WTC11 (cell line): ENCODE data around the gene ZNF518A. TPM values are rescaled to one million over a fixed set of nuclear protein-coding genes. Genes with fewer than 3 reads are reported as not detected.

ENCODE experiments used
- ATAC-seq: fragments of 200-7000 bp; cut with Tn5 transposase; 2 replicates; pipeline ENCODE4 v1.10.0; 2021; ENCODE audit warnings: mild to moderate bottlenecking, moderate library complexity
- CTCF ChIA-PET: fragments of 300-600 bp; sonication (Branson Sonifier 250); formaldehyde crosslinking; loops from one replicate; lab custom pipeline; 2021; ENCODE audit warnings: antibody characterized with exemption; lab: Charles Lee
- POLR2A ChIA-PET: fragments of 350-600 bp; sonication (Branson Sonifier 250); formaldehyde crosslinking; loops from one replicate; lab custom pipeline; 2021; ENCODE audit warnings: antibody characterized with exemption; lab: Charles Lee
- DNase-seq: peaks from one replicate; pipeline ENCODE4 v3.0.0; 2021; ENCODE audit warnings: low spot score
- H3K27ac Mint-ChIP-seq: 2 replicates; pipeline ENCODE4 v1.8.0; 2021; ENCODE audit warnings: mixed read lengths
- H3K27me3 Mint-ChIP-seq: 2 replicates; pipeline ENCODE4 v1.8.0; 2021; ENCODE audit warnings: low read depth, mild to moderate bottlenecking, moderate library complexity, mixed read lengths
- H3K36me3 Mint-ChIP-seq: 2 replicates; pipeline ENCODE4 v1.8.0; 2021; ENCODE audit warnings: mixed read lengths
- H3K4me1 Mint-ChIP-seq: 2 replicates; pipeline ENCODE4 v1.8.0; 2022; ENCODE audit warnings: mixed read lengths
- H3K4me3 Mint-ChIP-seq: 2 replicates; pipeline ENCODE4 v1.8.0; 2021; ENCODE audit warnings: mild to moderate bottlenecking, moderate library complexity, mixed read lengths
- H3K9me3 Mint-ChIP-seq: 2 replicates; pipeline ENCODE4 v1.8.0; 2021; ENCODE audit warnings: mixed read lengths
- CBFB ChIP-seq: sonication (generic); formaldehyde crosslinking; IDR thresholded peaks from 2 replicates; pipeline ENCODE4 v1.8.1; 2022; ENCODE audit warnings: mild to moderate bottlenecking, low read depth, missing genetic modification reagents
- CREB1 ChIP-seq: sonication (generic); formaldehyde crosslinking; IDR thresholded peaks from 2 replicates; pipeline ENCODE4 v1.8.0; 2023; ENCODE audit warnings: mild to moderate bottlenecking, missing genetic modification reagents
- CREM ChIP-seq: sonication (generic); formaldehyde crosslinking; IDR thresholded peaks from 2 replicates; pipeline ENCODE4 v1.8.1; 2022; ENCODE audit warnings: mild to moderate bottlenecking, missing genetic modification reagents, moderate library complexity
- ELF4 ChIP-seq: sonication (generic); formaldehyde crosslinking; IDR thresholded peaks from 2 replicates; pipeline ENCODE4 v1.8.1; 2022; ENCODE audit warnings: low read depth, mild to moderate bottlenecking, moderate library complexity, missing genetic modification reagents
- EMX1 ChIP-seq: fragments of 250-450 bp; sonication (Bioruptor Pico); IDR thresholded peaks from 2 replicates; pipeline ENCODE4 v1.8.0; 2021; ENCODE audit warnings: mild to moderate bottlenecking
- GABPB1 ChIP-seq: sonication (generic); formaldehyde crosslinking; IDR thresholded peaks from 2 replicates; pipeline ENCODE4 v1.8.1; 2023; ENCODE audit warnings: mild to moderate bottlenecking, missing genetic modification reagents
- GRHL2 ChIP-seq: fragments of 250-450 bp; sonication (Bioruptor Pico); IDR thresholded peaks from 2 replicates; pipeline ENCODE4 v1.8.0; 2022; ENCODE audit warnings: mild to moderate bottlenecking, moderate library complexity; ENCODE audit not compliant: insufficient replicate concordance, severe bottlenecking
- JAZF1 ChIP-seq: fragments of 250-450 bp; sonication (Bioruptor Pico); IDR thresholded peaks from 2 replicates; pipeline ENCODE4 v1.9.0; 2021; ENCODE audit warnings: moderate library complexity, mild to moderate bottlenecking, inconsistent platforms
- JUN ChIP-seq: sonication (generic); formaldehyde crosslinking; IDR thresholded peaks from 2 replicates; pipeline ENCODE4 v1.8.0; 2023; ENCODE audit warnings: mild to moderate bottlenecking, missing genetic modification reagents
- KAT7 ChIP-seq: sonication (generic); formaldehyde crosslinking; IDR thresholded peaks from 2 replicates; pipeline ENCODE4 v1.8.1; 2023; ENCODE audit warnings: missing genetic modification reagents, mild to moderate bottlenecking, borderline replicate concordance
- MXD4 ChIP-seq: fragments of 250-450 bp; sonication (Bioruptor Pico); IDR thresholded peaks from 2 replicates; pipeline ENCODE4 v1.8.0; 2021; ENCODE audit warnings: mild to moderate bottlenecking, moderate library complexity, borderline replicate concordance
- NR1H2 ChIP-seq: sonication (generic); formaldehyde crosslinking; IDR thresholded peaks from 2 replicates; pipeline ENCODE4 v1.9.0; 2021; ENCODE audit warnings: mild to moderate bottlenecking, moderate library complexity, missing genetic modification reagents
- OVOL2 ChIP-seq: fragments of 250-450 bp; sonication (Bioruptor Pico); IDR thresholded peaks from 2 replicates; pipeline ENCODE4 v1.9.0; 2021; ENCODE audit warnings: mild to moderate bottlenecking, borderline replicate concordance
- PRRX2 ChIP-seq: fragments of 250-450 bp; sonication (Bioruptor Pico); IDR thresholded peaks from 2 replicates; pipeline ENCODE4 v1.8.0; 2021; ENCODE audit warnings: mild to moderate bottlenecking
- SOX15 ChIP-seq: fragments of 250-450 bp; sonication (Bioruptor Pico); IDR thresholded peaks from 2 replicates; pipeline ENCODE4 v1.9.0; 2021; ENCODE audit warnings: mild to moderate bottlenecking
- SP1 ChIP-seq: sonication (generic); formaldehyde crosslinking; conservative IDR thresholded peaks from 2 replicates; pipeline ENCODE4 v1.8.1; 2022; ENCODE audit warnings: missing genetic modification reagents
- TCF7 ChIP-seq: sonication (generic); formaldehyde crosslinking; IDR thresholded peaks from 2 replicates; pipeline ENCODE4 v1.8.0; 2022; ENCODE audit warnings: mild to moderate bottlenecking, low read depth, missing genetic modification reagents, moderate library complexity
- TEAD4 ChIP-seq: sonication (generic); formaldehyde crosslinking; IDR thresholded peaks from 2 replicates; pipeline ENCODE4 v1.8.0; 2022; ENCODE audit warnings: mild to moderate bottlenecking, missing genetic modification reagents
- ZNF232 ChIP-seq: sonication (generic); formaldehyde crosslinking; IDR thresholded peaks from 2 replicates; pipeline ENCODE4 v1.8.0; 2022; ENCODE audit warnings: mild to moderate bottlenecking, missing genetic modification reagents
- ZNF317 ChIP-seq: sonication (generic); formaldehyde crosslinking; IDR thresholded peaks from 2 replicates; pipeline ENCODE4 v1.8.1; 2023; ENCODE audit warnings: low read depth, mild to moderate bottlenecking, moderate library complexity, missing genetic modification reagents, borderline replicate concordance
- total RNA-seq: library from RNA; stranded (reverse); gene quantifications from 3 replicates; pipeline ENCODE4 v1.2.3, GENCODE V29; 2021
- TF ChIP-seq, protein P1 (sequence below): sonication (generic); formaldehyde crosslinking; IDR thresholded peaks from 2 replicates; pipeline ENCODE4 v1.8.1; 2022; ENCODE audit warnings: mild to moderate bottlenecking, moderate library complexity, missing genetic modification reagents
- TF ChIP-seq, protein P2 (sequence below): sonication (generic); formaldehyde crosslinking; IDR thresholded peaks from 2 replicates; pipeline ENCODE4 v1.8.0; 2022; ENCODE audit warnings: missing genetic modification reagents
- TF ChIP-seq, protein P3 (sequence below): sonication (generic); formaldehyde crosslinking; IDR thresholded peaks from 2 replicates; pipeline ENCODE4 v1.8.0; 2022; ENCODE audit warnings: mild to moderate bottlenecking, missing genetic modification reagents
- TF ChIP-seq, protein P4 (sequence below): sonication (generic); formaldehyde crosslinking; IDR thresholded peaks from 2 replicates; pipeline ENCODE4 v1.8.0; 2023; ENCODE audit warnings: missing genetic modification reagents
- TF ChIP-seq, protein P5 (sequence below): fragments of 250-450 bp; sonication (Bioruptor Pico); conservative IDR thresholded peaks from 2 replicates; pipeline ENCODE4 v1.9.0; 2021; ENCODE audit warnings: mild to moderate bottlenecking

ZNF518A gene
- total RNA-seq, 1 experiment from 2014 or later, result 29.9 TPM

DNA sequence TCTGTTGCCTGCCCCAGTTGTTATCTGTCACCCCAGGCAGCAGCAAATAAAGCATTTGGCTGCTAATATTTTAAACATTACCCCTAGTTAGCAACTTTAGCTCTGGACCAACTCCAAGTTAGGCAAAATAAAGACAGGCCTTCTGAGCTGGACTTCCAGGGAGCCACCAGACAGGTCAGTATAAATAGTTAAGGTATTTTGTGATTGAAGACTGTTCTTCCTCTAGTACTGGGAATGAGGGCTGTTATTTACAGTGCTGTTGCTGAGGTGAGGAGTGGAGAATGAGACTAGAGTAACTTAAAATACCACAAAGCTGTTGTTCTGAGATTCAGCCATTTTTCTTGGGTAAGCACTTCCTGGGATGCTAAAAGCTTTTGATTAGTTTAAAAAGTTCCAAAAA lies 40.1 kb downstream of the ZNF518A start:
- H3K4me3 Mint-ChIP-seq, result no peak overlapping the region
- no peaks in the 10 kb centered on the region for H3K4me1 Mint-ChIP-seq
- ATAC-seq (peak; percentile 61), DNase-seq (no peak)
- peaks cover 21% of the 10 kb centered on the region for H3K36me3 Mint-ChIP-seq
- ChIA-PET POLR2A (no interaction called here), CTCF (interaction anchor here (0.9 to 1.0 kb wide), 2 partner anchors 9 to 40 kb away, joined by 3 read pairs; partner anchors contain the start of gene ZNF518A)
- H3K9me3 Mint-ChIP-seq, result peaks cover 45% of the 10 kb centered on the region
- H3K27ac Mint-ChIP-seq, result no peak overlapping the region
- H3K27me3 Mint-ChIP-seq, result no peaks in the 10 kb centered on the region
- TF ChIP-seq ELF4 (no peak), JUN (CRISPR knock-in tag) (no peak), SOX15 (CRISPR knock-in tag) (no peak), SP1 (CRISPR knock-in tag) (no peak), KAT7 (CRISPR knock-in tag) (no peak), GRHL2 (CRISPR knock-in tag) (no peak), EMX1 (CRISPR knock-in tag) (no peak), CREM (no peak), OVOL2 (CRISPR knock-in tag) (no peak), TCF7 (CRISPR knock-in tag) (no peak), CREB1 (CRISPR knock-in tag) (no peak), CBFB (CRISPR knock-in tag) (no peak), MXD4 (CRISPR knock-in tag) (no peak)
- TF ChIP-seq, protein P1, sequence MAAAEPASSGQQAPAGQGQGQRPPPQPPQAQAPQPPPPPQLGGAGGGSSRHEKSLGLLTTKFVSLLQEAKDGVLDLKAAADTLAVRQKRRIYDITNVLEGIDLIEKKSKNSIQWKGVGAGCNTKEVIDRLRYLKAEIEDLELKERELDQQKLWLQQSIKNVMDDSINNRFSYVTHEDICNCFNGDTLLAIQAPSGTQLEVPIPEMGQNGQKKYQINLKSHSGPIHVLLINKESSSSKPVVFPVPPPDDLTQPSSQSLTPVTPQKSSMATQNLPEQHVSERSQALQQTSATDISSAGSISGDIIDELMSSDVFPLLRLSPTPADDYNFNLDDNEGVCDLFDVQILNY, result no peak
- TF ChIP-seq, protein P2, sequence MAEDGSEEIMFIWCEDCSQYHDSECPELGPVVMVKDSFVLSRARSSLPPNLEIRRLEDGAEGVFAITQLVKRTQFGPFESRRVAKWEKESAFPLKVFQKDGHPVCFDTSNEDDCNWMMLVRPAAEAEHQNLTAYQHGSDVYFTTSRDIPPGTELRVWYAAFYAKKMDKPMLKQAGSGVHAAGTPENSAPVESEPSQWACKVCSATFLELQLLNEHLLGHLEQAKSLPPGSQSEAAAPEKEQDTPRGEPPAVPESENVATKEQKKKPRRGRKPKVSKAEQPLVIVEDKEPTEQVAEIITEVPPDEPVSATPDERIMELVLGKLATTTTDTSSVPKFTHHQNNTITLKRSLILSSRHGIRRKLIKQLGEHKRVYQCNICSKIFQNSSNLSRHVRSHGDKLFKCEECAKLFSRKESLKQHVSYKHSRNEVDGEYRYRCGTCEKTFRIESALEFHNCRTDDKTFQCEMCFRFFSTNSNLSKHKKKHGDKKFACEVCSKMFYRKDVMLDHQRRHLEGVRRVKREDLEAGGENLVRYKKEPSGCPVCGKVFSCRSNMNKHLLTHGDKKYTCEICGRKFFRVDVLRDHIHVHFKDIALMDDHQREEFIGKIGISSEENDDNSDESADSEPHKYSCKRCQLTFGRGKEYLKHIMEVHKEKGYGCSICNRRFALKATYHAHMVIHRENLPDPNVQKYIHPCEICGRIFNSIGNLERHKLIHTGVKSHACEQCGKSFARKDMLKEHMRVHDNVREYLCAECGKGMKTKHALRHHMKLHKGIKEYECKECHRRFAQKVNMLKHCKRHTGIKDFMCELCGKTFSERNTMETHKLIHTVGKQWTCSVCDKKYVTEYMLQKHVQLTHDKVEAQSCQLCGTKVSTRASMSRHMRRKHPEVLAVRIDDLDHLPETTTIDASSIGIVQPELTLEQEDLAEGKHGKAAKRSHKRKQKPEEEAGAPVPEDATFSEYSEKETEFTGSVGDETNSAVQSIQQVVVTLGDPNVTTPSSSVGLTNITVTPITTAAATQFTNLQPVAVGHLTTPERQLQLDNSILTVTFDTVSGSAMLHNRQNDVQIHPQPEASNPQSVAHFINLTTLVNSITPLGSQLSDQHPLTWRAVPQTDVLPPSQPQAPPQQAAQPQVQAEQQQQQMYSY (CRISPR knock-in tag), result no peak
- TF ChIP-seq, protein P3, sequence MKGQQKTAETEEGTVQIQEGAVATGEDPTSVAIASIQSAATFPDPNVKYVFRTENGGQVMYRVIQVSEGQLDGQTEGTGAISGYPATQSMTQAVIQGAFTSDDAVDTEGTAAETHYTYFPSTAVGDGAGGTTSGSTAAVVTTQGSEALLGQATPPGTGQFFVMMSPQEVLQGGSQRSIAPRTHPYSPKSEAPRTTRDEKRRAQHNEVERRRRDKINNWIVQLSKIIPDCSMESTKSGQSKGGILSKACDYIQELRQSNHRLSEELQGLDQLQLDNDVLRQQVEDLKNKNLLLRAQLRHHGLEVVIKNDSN (CRISPR knock-in tag), result no peak
- TF ChIP-seq, protein P4, sequence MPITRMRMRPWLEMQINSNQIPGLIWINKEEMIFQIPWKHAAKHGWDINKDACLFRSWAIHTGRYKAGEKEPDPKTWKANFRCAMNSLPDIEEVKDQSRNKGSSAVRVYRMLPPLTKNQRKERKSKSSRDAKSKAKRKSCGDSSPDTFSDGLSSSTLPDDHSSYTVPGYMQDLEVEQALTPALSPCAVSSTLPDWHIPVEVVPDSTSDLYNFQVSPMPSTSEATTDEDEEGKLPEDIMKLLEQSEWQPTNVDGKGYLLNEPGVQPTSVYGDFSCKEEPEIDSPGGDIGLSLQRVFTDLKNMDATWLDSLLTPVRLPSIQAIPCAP, result no peak

DNA sequence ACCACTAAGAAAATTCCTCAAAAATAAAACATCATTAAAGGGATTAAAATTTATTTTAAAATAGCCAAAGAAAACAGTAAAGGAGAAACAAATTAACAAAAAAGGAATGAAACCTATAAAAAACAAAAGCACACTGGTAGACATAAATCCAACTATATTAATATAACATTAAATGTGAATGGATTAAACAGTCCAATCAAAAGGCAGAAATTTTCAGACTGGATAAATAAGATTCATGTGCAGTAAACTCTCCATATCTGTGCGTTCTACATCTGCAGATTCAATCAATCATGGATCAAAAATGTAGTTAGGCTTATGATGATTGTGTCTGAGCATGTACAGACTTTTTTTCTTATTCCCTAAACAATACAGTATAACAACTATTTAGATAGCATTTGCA lies 42.6 kb downstream of the ZNF518A start:
- Mint-ChIP-seq H3K9me3 (peaks cover 64% of the 10 kb centered on the region), H3K27me3 (peaks cover 6% of the 10 kb centered on the region), H3K27ac (no peak overlapping the region), H3K4me3 (no peak overlapping the region), H3K36me3 (peaks cover 34% of the 10 kb centered on the region), H3K4me1 (no peaks in the 10 kb centered on the region)
- CTCF ChIA-PET, result interaction anchor here (0.9 kb wide), 1 partner anchor 156 kb away, joined by 3 read pairs; no protein-coding TSS in a partner anchor
- POLR2A ChIA-PET, result no interaction called here
- DNase-seq (no peak), ATAC-seq (no peak)
- TF ChIP-seq, protein P4, result no peak
- TF ChIP-seq, protein P1, result no peak
- no peak for TF ChIP-seq NR1H2 (CRISPR knock-in tag)
- no peak for TF ChIP-seq TEAD4 (CRISPR knock-in tag)
- no peak for TF ChIP-seq JAZF1 (CRISPR knock-in tag)
- TF ChIP-seq PRRX2, result no peak
- TF ChIP-seq, protein P3 (CRISPR knock-in tag), result no peak
- TF ChIP-seq ZNF232 (CRISPR knock-in tag), result no peak
- no peak for TF ChIP-seq ZNF317
- TF ChIP-seq, protein P5, sequence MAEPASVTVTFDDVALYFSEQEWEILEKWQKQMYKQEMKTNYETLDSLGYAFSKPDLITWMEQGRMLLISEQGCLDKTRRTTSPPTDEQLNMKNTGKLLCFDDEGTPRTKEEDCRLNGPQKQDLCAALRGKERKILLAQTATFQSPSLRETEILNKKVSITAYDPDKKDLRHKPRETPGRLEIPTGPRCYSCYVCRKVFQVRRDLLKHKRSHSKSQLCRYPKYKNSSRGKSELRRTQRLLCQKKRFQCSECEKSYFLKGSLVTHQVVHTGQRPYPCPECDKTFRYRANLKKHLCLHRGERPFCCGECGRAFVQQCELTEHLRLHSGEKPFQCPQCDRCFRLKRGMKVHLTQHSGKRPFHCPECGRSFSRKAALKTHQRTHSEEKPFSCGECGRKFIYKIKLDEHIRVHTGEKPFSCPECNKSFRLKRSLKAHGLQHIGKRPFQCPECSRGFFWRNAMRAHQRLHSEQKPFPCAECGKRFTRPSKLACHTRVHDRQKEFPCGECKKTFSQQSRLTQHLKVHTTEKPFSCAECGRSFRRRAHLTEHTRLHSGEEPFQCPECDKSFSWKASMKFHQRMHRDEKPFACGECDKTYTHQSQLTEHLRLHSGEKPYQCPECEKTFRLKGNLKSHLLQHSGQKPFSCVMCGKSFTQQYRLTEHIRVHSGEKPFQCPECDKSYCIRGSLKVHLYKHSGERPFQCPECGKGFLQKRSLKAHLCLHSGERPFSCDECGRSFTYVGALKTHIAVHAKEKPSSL (CRISPR knock-in tag), result no peak
- no peak for TF ChIP-seq GABPB1 (CRISPR knock-in tag)
- TF ChIP-seq CBFB (CRISPR knock-in tag), result no peak
